ENCODE results near the gene ARID5A. TPM values are rescaled to one million over a fixed set of nuclear protein-coding genes. Genes with fewer than 3 reads are reported as not detected.

ARID5A gene
- total and polyA plus RNA-seq, 2 of the 13 experiments (the other 11 are each of a cell fraction or from before 2014, with no cell fraction given), result 6.0 to 9.5 TPM

- TF ChIP-seq JUN (CRISPR knock-in tag; IDR thresholded peaks at IDR 0.05) (peak; percentile 98), STAT5B (CRISPR knock-in tag; IDR thresholded peaks at IDR 0.05) (no peak; the same call in 1 of the 2 replicates), HNRNPLL (IDR thresholded peaks at IDR 0.05; ENCODE audit: low read depth, low read length, poor library complexity, severe bottlenecking) (no peak), ZNF274 (CRISPR knock-in tag; IDR thresholded peaks at IDR 0.05) (no peak), SMC3 (IDR thresholded peaks at IDR 0.05; ENCODE audit: low read length) (peak; percentile 37; the same call in 1 of the 2 replicates), FOXA3 (CRISPR knock-in tag; IDR thresholded peaks at IDR 0.05) (peak; percentile 95), ZNF557 (CRISPR knock-in tag; IDR thresholded peaks at IDR 0.05) (0 out of 2 replicates have a peak, but pooled peaks have one; percentile 54), ATRX (CRISPR knock-in tag; IDR thresholded peaks at IDR 0.05; ENCODE audit: borderline replicate concordance) (no peak), BATF2 (CRISPR knock-in tag; IDR thresholded peaks at IDR 0.05) (no peak), ZFP41 (CRISPR knock-in tag; IDR thresholded peaks at IDR 0.05; ENCODE audit: borderline replicate concordance) (peak; percentile 59; the same call in 1 of the 2 replicates), NFRKB (IDR thresholded peaks at IDR 0.05) (no peak), GMEB1 (CRISPR knock-in tag; IDR thresholded peaks at IDR 0.05; ENCODE audit: borderline replicate concordance) (peak; percentile 53; the same call in 1 of the 2 replicates), ZNF329 (CRISPR knock-in tag; IDR thresholded peaks at IDR 0.05; ENCODE audit: low read depth) (no peak), HNF4A (CRISPR knock-in tag; IDR thresholded peaks at IDR 0.05) (peak; percentile 99), ZKSCAN8 (CRISPR knock-in tag; IDR thresholded peaks at IDR 0.05; ENCODE audit: borderline replicate concordance) (peak; percentile 93), ZMAT3 (CRISPR knock-in tag; conservative IDR thresholded peaks at IDR 0.05) (peak; percentile 71; the same call in 1 of the 2 replicates), ZBTB34 (CRISPR knock-in tag; IDR thresholded peaks at IDR 0.05) (peak; percentile 79; the same call in 1 of the 2 replicates), ZNF646 (CRISPR knock-in tag; IDR thresholded peaks at IDR 0.05) (no peak)
Measured at GRCh38 chr2:96556441-96557330, 20.1 kb downstream of the ARID5A start (continued).
